Liver (tissue), 3 donors: ENCODE data around the gene MAP7D1.

ENCODE experiments used
- ATF3 ChIP-seq: IDR thresholded peaks from 2 replicates; pipeline ENCODE4 v1.6.1; 2016; ENCODE audit warnings: antibody characterized with exemption
- EGR1 ChIP-seq, 2 donors: IDR thresholded peaks; 2 replicates each; pipeline ENCODE4 v1.6.1; 2016 to 2018; ENCODE audit warnings: antibody characterized with exemption in 2 of 2, low read depth in 2 of 2
- GABPA ChIP-seq, 2 donors: IDR thresholded peaks in 1 of 2; conservative IDR thresholded peaks in 1 of 2; 2 replicates each; pipeline ENCODE4 v1.6.1; 2016; ENCODE audit warnings: antibody characterized with exemption in 2 of 2, mild to moderate bottlenecking in 1 of 2, moderate library complexity in 1 of 2
- HNF4A ChIP-seq, 2 donors: conservative IDR thresholded peaks; 2 replicates each; pipeline ENCODE4 v1.6.1; 2016; ENCODE audit warnings: antibody characterized with exemption in 2 of 2, mild to moderate bottlenecking in 2 of 2
- JUND ChIP-seq, 2 donors: IDR thresholded peaks; 2 replicates each; pipeline ENCODE4 v1.6.1; 2016; ENCODE audit warnings: antibody characterized with exemption in 2 of 2
- NR2F2 ChIP-seq: IDR thresholded peaks from 2 replicates; pipeline ENCODE4 v1.6.1; 2016; ENCODE audit warnings: antibody characterized with exemption
- RAD21 ChIP-seq, 2 donors: IDR thresholded peaks; 2 replicates each; pipeline ENCODE4 v1.6.1; 2016; ENCODE audit warnings: antibody characterized with exemption in 2 of 2, mild to moderate bottlenecking in 2 of 2
- SP1 ChIP-seq: IDR thresholded peaks from 2 replicates; pipeline ENCODE4 v1.6.1; 2018; ENCODE audit warnings: antibody characterized with exemption, mild to moderate bottlenecking
- TAF1 ChIP-seq: conservative IDR thresholded peaks from 2 replicates; pipeline ENCODE4 v1.6.1; 2016; ENCODE audit warnings: antibody characterized with exemption, mild to moderate bottlenecking
- YY1 ChIP-seq: IDR thresholded peaks from 2 replicates; pipeline ENCODE4 v1.6.1; 2016; ENCODE audit warnings: antibody characterized with exemption, mild to moderate bottlenecking
- TF ChIP-seq, protein P1 (sequence below): fragments of 150-350 bp; IDR thresholded peaks from 2 replicates; pipeline ENCODE4 v1.5.1; 2017; ENCODE audit warnings: improper control_type of control experiment, low read depth, low read length; ENCODE audit not compliant: missing input control
- TF ChIP-seq, protein P2 (sequence below): IDR thresholded peaks from 2 replicates; pipeline ENCODE4 v1.6.1; 2016; ENCODE audit warnings: antibody characterized with exemption
- TF ChIP-seq, protein P3 (sequence below): IDR thresholded peaks from 2 replicates; pipeline ENCODE4 v1.6.1; 2016; ENCODE audit warnings: antibody characterized with exemption, mild to moderate bottlenecking
- TF ChIP-seq, protein P4 (sequence below): IDR thresholded peaks from 2 replicates; pipeline ENCODE4 v1.6.1; 2016; ENCODE audit warnings: antibody characterized with exemption
- donor health status: healthy.
- donor health status: healthy.

GRCh38 chr1:36224537-36225282 is 68.8 kb downstream of the MAP7D1 start:
- TF ChIP-seq, protein P1, sequence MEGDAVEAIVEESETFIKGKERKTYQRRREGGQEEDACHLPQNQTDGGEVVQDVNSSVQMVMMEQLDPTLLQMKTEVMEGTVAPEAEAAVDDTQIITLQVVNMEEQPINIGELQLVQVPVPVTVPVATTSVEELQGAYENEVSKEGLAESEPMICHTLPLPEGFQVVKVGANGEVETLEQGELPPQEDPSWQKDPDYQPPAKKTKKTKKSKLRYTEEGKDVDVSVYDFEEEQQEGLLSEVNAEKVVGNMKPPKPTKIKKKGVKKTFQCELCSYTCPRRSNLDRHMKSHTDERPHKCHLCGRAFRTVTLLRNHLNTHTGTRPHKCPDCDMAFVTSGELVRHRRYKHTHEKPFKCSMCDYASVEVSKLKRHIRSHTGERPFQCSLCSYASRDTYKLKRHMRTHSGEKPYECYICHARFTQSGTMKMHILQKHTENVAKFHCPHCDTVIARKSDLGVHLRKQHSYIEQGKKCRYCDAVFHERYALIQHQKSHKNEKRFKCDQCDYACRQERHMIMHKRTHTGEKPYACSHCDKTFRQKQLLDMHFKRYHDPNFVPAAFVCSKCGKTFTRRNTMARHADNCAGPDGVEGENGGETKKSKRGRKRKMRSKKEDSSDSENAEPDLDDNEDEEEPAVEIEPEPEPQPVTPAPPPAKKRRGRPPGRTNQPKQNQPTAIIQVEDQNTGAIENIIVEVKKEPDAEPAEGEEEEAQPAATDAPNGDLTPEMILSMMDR: peak; percentile 49
- TF ChIP-seq RAD21 (IDR thresholded peaks at IDR 0.05) (peak; percentile 38 to 71), JUND (IDR thresholded peaks at IDR 0.05) (no peak), GABPA (IDR thresholded peaks at IDR 0.05 in 1 of 2, conservative IDR thresholded peaks at IDR 0.05 in 1 of 2) (no peak), NR2F2 (no peak), YY1 (no peak), TAF1 (peak; percentile 22), HNF4A (conservative IDR thresholded peaks at IDR 0.05) (peak; percentile 4 to 38), SP1 (no peak), ATF3 (no peak), EGR1 (IDR thresholded peaks at IDR 0.05; ENCODE audit: low read depth in 2 of 2) (no peak)
- TF ChIP-seq, protein P2, sequence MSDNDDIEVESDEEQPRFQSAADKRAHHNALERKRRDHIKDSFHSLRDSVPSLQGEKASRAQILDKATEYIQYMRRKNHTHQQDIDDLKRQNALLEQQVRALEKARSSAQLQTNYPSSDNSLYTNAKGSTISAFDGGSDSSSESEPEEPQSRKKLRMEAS: peak; percentile 38
- TF ChIP-seq, protein P3, sequence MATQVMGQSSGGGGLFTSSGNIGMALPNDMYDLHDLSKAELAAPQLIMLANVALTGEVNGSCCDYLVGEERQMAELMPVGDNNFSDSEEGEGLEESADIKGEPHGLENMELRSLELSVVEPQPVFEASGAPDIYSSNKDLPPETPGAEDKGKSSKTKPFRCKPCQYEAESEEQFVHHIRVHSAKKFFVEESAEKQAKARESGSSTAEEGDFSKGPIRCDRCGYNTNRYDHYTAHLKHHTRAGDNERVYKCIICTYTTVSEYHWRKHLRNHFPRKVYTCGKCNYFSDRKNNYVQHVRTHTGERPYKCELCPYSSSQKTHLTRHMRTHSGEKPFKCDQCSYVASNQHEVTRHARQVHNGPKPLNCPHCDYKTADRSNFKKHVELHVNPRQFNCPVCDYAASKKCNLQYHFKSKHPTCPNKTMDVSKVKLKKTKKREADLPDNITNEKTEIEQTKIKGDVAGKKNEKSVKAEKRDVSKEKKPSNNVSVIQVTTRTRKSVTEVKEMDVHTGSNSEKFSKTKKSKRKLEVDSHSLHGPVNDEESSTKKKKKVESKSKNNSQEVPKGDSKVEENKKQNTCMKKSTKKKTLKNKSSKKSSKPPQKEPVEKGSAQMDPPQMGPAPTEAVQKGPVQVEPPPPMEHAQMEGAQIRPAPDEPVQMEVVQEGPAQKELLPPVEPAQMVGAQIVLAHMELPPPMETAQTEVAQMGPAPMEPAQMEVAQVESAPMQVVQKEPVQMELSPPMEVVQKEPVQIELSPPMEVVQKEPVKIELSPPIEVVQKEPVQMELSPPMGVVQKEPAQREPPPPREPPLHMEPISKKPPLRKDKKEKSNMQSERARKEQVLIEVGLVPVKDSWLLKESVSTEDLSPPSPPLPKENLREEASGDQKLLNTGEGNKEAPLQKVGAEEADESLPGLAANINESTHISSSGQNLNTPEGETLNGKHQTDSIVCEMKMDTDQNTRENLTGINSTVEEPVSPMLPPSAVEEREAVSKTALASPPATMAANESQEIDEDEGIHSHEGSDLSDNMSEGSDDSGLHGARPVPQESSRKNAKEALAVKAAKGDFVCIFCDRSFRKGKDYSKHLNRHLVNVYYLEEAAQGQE: no peak
- TF ChIP-seq, protein P4, sequence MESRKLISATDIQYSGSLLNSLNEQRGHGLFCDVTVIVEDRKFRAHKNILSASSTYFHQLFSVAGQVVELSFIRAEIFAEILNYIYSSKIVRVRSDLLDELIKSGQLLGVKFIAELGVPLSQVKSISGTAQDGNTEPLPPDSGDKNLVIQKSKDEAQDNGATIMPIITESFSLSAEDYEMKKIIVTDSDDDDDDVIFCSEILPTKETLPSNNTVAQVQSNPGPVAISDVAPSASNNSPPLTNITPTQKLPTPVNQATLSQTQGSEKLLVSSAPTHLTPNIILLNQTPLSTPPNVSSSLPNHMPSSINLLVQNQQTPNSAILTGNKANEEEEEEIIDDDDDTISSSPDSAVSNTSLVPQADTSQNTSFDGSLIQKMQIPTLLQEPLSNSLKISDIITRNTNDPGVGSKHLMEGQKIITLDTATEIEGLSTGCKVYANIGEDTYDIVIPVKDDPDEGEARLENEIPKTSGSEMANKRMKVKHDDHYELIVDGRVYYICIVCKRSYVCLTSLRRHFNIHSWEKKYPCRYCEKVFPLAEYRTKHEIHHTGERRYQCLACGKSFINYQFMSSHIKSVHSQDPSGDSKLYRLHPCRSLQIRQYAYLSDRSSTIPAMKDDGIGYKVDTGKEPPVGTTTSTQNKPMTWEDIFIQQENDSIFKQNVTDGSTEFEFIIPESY: no peak
